Naive B cell (primary cell): ENCODE measurements around the gene MOB1A. TPM values are rescaled to one million over a fixed set of nuclear protein-coding genes. Genes with fewer than 3 reads are reported as not detected.
"Not testable (repeated sequence)": the region's sequence is repeated elsewhere in the genome, so short reads cannot be mapped to it uniquely, and the experiment has no call there.

ENCODE experiments used
- ATAC-seq, 2 donors: fragments of 150-1000 bp; cut with Tn5 transposase; 2 replicates each; pipeline ENCODE4 v1.10.0; 2021; ENCODE audit warnings: low read depth in 2 of 2, mild to moderate bottlenecking in 2 of 2, moderate library complexity in 2 of 2
- DNase-seq: peaks from one replicate; pipeline ENCODE4 v3.0.0; 2022
- H3K27ac Mint-ChIP-seq, 6 donors: one replicate each; pipeline ENCODE4 v1.8.0; 2020 to 2022; ENCODE audit warnings: mild to moderate bottlenecking in 6 of 6, mixed read lengths in 6 of 6, moderate library complexity in 5 of 6, inconsistent platforms in 2 of 6
- H3K27me3 Mint-ChIP-seq, 3 donors: one replicate each; pipeline ENCODE4 v1.8.0; 2021 to 2022; ENCODE audit warnings: mixed read lengths in 3 of 3, mild to moderate bottlenecking in 1 of 3
- H3K36me3 Mint-ChIP-seq, 2 donors: one replicate each; pipeline ENCODE4 v1.8.0; 2020 to 2022; ENCODE audit warnings: mixed read lengths in 2 of 2, inconsistent platforms in 1 of 2, mild to moderate bottlenecking in 1 of 2
- H3K4me1 Mint-ChIP-seq, 3 donors: one replicate each; pipeline ENCODE4 v1.8.0; 2020 to 2022; ENCODE audit warnings: mixed read lengths in 3 of 3, inconsistent platforms in 1 of 3, mild to moderate bottlenecking in 1 of 3, moderate library complexity in 1 of 3
- H3K4me3 Mint-ChIP-seq, 8 donors: one replicate each; pipeline ENCODE4 v1.8.0; 2020 to 2022; ENCODE audit warnings: mild to moderate bottlenecking in 8 of 8, mixed read lengths in 8 of 8, moderate library complexity in 8 of 8, inconsistent platforms in 2 of 8
- H3K9me3 Mint-ChIP-seq, 7 donors: one replicate each; pipeline ENCODE4 v1.8.0; 2020 to 2022; ENCODE audit warnings: mixed read lengths in 7 of 7, mild to moderate bottlenecking in 5 of 7, inconsistent platforms in 2 of 7, moderate library complexity in 1 of 7
- polyA plus RNA-seq, 6 donors: library from polyadenylated mRNA; unstranded; fragments of 300-500 nt; fragmentation: Illumina TruSeq; gene quantifications; one replicate each; pipeline ENCODE4 v1.2.3, GENCODE V29; 2021; ENCODE audit warnings: low read depth in 6 of 6

The MOB1A gene
- 100 to 1,000 TPM; 217 to 269 (median 220) TPM for polyA plus RNA-seq

DNA sequence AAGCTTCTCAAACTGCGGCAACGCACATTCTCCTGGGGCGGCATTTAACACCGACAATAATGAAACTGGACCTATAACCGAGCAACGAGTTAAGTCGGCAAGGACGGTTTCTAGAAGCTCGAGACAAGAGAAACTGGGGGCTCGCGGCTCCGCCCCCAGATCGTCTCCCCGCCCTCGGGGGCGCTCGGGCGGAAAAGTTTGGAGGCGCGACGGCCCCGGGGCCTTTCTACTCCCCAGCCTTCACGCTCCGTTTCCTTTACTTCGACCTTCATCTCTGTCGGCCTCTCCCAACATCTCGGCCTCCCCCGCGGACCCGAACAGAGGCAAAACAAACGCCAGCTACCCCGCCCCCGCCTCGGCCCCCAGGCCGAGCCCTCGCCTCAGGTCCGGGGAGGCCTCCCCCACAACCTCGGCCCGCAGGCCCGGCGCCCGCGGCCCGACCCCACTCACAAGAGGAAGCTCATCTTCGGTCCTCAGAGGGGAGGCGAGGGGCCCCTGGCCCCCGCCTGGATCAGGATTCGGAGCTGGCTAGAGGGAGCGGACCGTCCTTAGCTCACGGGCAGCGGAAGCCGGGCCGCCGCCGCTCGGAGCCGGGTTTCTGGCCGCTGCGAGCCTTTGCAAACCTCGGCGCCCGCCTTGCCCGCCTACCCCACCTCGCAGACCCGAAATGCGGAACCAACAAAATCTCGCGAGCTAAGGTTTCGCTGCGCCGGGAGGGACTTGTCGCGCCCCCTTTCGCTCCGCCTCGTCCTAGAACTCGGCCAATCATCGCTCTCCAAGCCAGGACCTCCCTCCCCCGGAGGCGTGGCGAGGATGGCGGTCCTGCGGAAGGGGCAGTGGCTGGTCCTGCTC is at the start of gene MOB1A:
TSS of gene MOB1A (minus strand) at position 669 of the 852 bp plus-strand sequence. CDS start at position 464, 205 bp downstream.
- H3K4me3 Mint-ChIP-seq = peak within 1 kb of the TSS; percentile 82 to 97 (median 94)
- H3K9me3 Mint-ChIP-seq = no peaks in the 10 kb centered on the region
- ATAC-seq (peak; percentile 73 to 74), DNase-seq (peak; percentile 98)
- H3K4me1 Mint-ChIP-seq = peaks cover 27 to 65% (median 44%) of the 10 kb centered on the region in 3 donors
- peak within 1 kb of the TSS; percentile 92 to 99 (median 98) for H3K27ac Mint-ChIP-seq
- H3K27me3 Mint-ChIP-seq = no peaks in the 10 kb centered on the region
- H3K36me3 Mint-ChIP-seq = peaks cover 0 to 6% of the 10 kb centered on the region in 2 donors

DNA sequence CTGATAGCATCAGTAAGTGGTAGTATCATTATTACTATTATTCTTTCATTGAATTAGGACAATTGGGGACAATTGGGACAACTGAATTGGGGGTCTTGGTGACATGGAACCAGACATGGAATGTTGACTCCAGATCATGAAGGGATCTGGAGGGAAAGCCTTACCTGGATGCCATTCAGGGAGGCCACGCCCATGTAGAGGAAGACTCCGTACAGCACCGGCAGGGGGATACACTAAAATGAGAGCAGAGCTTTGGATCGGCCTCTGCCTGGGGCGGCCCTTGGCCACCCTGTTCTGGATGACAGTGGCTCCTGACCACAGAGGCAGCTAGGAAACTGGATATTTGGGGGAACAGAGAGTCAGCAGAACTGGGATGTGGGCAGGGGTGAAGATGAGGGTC is 49.0 kb upstream of the MOB1A start:
- peaks cover 0 to 5% (median 0%) of the 10 kb centered on the region in 3 donors for H3K4me1 Mint-ChIP-seq
- ATAC-seq (no peak), DNase-seq (no peak)
- H3K9me3 Mint-ChIP-seq = no peaks in the 10 kb centered on the region
- H3K27me3 Mint-ChIP-seq = no peaks in the 10 kb centered on the region
- H3K4me3 Mint-ChIP-seq = peak overlapping the region in 1 of 8 donors; percentile 35
- H3K27ac Mint-ChIP-seq = no peak overlapping the region
- no peaks in the 10 kb centered on the region for H3K36me3 Mint-ChIP-seq

DNA sequence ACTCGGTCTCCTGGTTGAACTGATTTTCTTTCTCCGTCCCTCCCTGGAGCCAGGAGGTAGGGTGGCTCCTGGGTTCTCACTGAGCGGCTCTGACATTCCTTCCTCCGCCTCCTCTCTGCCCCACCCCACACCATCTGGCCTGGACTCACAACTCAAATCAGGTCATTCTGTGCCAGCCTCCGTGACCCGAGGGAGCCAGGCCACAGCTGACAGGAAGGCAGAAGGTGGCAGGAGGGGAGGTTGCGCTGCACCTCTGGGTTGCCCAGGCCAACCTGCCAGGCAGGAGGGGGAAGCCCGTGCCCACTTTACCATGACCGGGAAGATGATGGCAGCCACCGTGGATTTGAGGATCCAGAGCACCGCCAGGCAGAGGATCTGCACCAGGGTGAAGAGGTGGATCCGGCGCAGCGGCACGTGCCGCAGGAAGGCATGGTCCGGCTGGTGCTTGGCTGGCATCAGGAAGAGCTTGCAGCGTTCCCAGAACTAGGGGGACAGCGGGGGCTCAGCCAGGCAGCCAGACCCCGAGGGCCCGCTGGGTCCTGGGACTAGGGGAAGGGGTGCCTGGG is 48.1 kb upstream of the MOB1A start:
- Mint-ChIP-seq H3K36me3 (no peaks in the 10 kb centered on the region), H3K9me3 (no peaks in the 10 kb centered on the region), H3K4me1 (peaks cover 0 to 5% (median 0%) of the 10 kb centered on the region in 3 donors), H3K4me3 (no peak overlapping the region), H3K27me3 (no peaks in the 10 kb centered on the region), H3K27ac (peak overlapping the region in 1 of 6 donors; percentile 28)
- DNase-seq (no peak), ATAC-seq (no peak)

DNA sequence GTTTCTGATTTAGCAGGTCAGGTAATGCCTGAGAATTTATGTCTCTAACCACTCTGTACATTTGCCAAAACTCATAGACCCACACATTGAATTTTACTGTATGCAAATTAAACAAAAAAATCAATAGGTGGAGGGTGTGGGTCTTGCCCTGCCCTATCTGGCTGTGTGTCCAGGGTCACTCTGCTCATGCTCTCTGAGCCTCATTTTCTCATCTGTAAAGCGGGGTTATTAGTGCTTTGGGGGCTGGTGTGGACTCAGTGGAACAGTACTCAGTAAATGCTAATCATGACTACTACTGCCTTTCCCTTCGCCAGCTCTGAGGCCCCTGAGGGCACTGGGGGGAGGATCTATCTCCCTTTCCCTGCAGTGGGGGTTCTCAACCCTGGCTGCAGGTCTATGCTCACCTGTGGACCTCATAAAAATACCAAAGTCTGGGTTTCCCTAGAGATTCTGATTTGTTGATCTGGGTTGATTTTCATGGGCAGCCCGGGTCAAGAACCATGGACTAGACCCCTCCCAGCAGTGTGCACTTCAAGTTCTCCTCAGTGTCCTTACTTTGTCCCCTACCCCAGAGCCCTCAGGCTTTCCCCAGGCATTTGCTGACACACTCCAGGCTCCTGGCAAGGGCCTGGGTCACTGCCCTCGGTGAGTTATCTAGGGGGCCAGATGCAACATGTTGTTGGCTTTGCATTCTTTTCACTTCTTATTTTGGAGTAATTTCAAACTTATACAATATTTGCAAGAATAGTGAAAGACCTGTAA is 47.2 kb upstream of the MOB1A start:
- H3K4me3 Mint-ChIP-seq = no peak overlapping the region
- H3K27ac Mint-ChIP-seq = no peak overlapping the region
- ATAC-seq (no peak), DNase-seq (no peak)
- no peaks in the 10 kb centered on the region for H3K36me3 Mint-ChIP-seq
- peaks cover 0 to 5% (median 0%) of the 10 kb centered on the region in 3 donors for H3K4me1 Mint-ChIP-seq
- H3K27me3 Mint-ChIP-seq = no peaks in the 10 kb centered on the region
- no peaks in the 10 kb centered on the region for H3K9me3 Mint-ChIP-seq

DNA sequence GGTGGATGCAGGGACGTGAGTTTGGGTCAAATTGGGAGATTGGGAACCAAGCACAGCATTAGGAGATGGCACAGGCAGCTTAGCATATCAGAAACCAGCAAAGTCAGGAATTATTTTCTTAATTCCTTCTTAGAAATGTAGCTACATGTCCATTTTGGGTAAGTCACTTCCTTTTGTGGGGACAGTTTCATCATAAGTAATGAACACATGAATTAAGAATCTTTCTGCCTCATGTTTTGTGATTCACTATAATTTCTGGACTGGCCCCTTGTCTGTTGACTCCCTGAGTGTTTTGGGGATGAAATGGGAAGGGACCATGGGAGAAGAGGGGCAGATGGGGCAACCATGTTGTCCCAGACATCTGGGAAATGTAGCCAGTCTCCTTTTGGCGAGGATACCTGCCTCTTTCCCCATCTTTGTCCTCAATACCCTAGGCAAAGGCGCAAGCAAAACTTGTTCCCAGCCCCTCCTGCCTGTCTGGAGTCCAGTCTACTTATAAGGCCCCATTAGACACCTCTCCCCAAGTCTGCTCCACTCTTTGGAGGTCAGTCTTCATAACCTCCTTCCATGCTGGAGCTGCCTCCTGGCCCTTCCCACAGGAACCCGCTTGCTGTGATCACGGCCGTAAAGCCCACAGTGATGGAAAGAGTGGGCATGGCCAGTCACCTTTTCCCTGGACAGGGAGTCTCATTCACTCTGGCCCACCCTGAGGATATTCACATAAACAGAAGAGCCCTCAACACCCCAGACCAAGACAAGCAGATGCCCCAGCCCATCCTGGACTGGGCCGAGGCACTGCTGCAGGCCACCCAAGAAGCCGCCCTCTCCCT is 45.5 kb upstream of the MOB1A start:
- DNase-seq = no peak
- Mint-ChIP-seq H3K36me3 (no peaks in the 10 kb centered on the region), H3K27ac (peak overlapping the region in 1 of 6 donors; percentile 74)

DNA sequence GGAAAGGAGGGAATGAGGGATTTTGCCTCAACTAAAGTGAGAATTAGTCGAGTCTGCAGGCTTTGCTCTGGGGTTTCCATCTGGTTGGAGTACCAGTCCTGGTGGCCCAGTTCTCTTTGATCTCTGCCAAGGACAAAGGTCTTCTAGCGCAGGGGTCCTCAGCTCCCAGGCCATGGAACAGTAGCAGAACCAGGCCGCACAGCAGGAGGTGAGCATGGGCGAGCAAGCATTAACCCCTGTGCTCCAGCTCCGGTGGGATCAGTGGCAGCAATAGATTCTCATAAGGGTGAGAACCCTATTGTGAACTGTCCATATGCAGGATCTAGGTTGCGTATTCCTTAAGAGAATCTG is 43.6 kb upstream of the MOB1A start:
- no peaks in the 10 kb centered on the region for H3K9me3 Mint-ChIP-seq
- no peak overlapping the region for H3K4me3 Mint-ChIP-seq
- no peaks in the 10 kb centered on the region for H3K4me1 Mint-ChIP-seq
- no peak for DNase-seq
- ATAC-seq = no peak
- no peaks in the 10 kb centered on the region for H3K36me3 Mint-ChIP-seq
- no peaks in the 10 kb centered on the region for H3K27me3 Mint-ChIP-seq
- peak overlapping the region in 1 of 6 donors; percentile 9 for H3K27ac Mint-ChIP-seq

More for the DNA sequence above, 45.5 kb upstream of the MOB1A start:
- Mint-ChIP-seq H3K9me3 (no peaks in the 10 kb centered on the region), H3K27me3 (no peaks in the 10 kb centered on the region), H3K4me3 (no peak overlapping the region), H3K4me1 (peaks cover 0 to 5% (median 0%) of the 10 kb centered on the region in 3 donors)
- ATAC-seq = no peak

DNA sequence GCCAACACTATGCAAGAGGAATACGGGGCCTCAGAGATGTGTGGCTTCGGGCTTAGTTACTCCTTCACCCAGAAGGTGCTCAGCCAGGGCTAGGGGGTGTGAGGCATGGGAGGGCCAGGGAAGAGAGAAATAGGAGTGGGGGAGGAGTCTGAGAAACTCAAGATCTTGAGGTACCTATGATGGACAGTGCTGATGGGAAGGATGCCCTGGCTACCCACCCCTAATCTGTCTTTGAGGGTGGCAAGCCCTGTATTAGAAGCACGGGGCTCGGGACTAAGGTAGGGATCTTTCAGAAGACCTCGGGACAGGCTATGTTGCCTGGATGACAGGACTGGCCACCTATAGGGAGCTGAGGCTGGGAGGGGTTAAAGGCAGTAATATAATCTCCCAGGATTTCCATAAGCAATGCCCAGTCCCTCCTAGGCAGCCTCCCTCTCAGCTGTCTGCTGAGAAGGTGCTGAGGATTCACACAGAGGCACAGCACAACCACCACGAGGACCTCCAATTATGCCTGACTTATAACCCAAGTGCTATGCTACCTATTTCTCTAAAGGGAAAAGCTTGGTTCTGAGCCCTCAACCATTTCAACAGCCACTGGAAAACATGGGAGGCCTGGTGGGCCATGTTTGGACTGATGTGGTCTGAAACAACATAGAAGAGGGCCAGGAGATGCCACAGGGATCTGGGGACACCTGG is 43.1 kb upstream of the MOB1A start:
- Mint-ChIP-seq H3K4me1 (no peaks in the 10 kb centered on the region), H3K27me3 (no peaks in the 10 kb centered on the region), H3K9me3 (no peaks in the 10 kb centered on the region), H3K27ac (peak overlapping the region in 1 of 6 donors; percentile 66), H3K4me3 (no peak overlapping the region), H3K36me3 (no peaks in the 10 kb centered on the region)
- DNase-seq (no peak), ATAC-seq (no peak)

DNA sequence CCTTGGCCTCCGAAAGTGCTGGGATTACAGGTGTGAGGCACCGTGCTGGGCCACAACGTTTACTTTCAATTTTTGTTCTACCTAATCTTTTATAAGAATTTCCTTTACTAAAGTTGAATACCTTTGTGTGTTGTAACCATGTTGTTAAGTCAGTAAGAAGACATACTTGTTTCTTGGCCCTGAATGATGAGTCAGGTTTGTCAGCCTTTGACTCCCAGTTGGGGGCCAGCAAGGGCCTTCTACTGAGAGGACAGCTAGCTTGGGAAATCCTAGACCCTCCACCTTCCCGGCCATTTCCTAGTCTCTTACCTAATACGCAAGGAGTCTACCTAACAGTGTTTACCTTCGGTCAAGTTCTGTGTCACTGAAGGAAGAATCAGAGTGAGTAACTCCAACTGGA is 42.4 kb upstream of the MOB1A start:
- no peak overlapping the region for H3K27ac Mint-ChIP-seq
- DNase-seq (no peak), ATAC-seq (no peak)
- H3K36me3 Mint-ChIP-seq = no peaks in the 10 kb centered on the region
- H3K4me3 Mint-ChIP-seq = no peak overlapping the region
- no peaks in the 10 kb centered on the region for H3K27me3 Mint-ChIP-seq
- H3K9me3 Mint-ChIP-seq = no peaks in the 10 kb centered on the region
- H3K4me1 Mint-ChIP-seq = no peaks in the 10 kb centered on the region

DNA sequence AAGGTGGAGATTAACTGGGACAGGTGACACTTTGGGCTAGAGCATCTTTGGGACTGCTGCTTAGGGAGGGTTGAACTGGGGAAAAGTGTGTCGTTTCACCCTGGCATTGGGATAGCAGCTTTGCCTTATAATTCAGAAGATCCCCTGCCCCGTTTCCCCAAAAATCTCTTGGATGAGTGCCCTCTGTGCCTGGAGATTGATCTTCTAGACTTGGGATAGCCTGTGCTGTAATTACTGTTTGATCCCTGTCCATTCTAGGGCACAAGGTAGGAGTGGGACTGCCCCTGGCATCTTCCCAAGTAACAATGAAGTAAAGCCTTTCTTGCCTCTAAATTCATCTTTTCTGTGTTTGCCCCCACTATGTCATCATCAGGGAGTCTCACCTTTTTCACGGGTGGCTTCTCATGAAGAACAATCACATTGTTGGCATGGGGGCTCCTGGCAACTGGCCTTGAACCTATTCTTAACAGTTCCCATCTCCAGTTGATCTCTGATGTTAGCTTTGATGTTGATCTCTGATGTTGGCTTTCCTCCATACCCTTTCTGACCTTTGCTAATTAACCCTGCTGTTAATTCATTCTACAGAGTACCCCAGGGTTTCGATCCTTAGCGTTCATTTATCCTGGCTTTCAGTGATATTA is 41.3 kb upstream of the MOB1A start:
- no peaks in the 10 kb centered on the region for H3K4me1 Mint-ChIP-seq
- no peaks in the 10 kb centered on the region for H3K9me3 Mint-ChIP-seq
- DNase-seq = no peak
- ATAC-seq = no peak
- no peaks in the 10 kb centered on the region for H3K36me3 Mint-ChIP-seq
- peak overlapping the region in 1 of 6 donors; percentile 28 for H3K27ac Mint-ChIP-seq
- no peaks in the 10 kb centered on the region for H3K27me3 Mint-ChIP-seq
- no peak overlapping the region for H3K4me3 Mint-ChIP-seq

DNA sequence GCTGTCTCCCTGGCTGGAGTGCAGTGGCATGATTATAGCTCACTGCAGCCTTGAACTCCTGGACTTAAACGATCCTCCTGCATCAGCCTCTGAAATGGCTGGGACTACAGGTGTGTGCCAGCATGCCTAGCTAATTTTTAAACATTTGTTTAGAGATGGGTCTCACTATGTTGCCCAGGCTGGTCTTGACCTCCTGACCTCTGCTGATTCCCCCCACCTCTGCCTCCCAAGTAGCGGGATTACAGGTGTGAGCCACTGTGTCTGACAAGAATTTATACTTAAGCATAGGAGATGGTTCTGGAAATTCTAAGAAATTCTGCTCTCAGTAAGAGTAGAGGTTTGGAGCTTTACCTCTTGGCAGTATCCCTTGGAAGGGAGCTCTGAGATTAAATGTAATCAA is 38.0 kb upstream of the MOB1A start:
- ATAC-seq = no peak
- H3K27me3 Mint-ChIP-seq = no peaks in the 10 kb centered on the region
- no peak for DNase-seq
- H3K36me3 Mint-ChIP-seq = no peaks in the 10 kb centered on the region
- H3K27ac Mint-ChIP-seq = no peak overlapping the region
- H3K4me1 Mint-ChIP-seq = peaks cover 0 to 11% (median 9%) of the 10 kb centered on the region in 3 donors
- H3K9me3 Mint-ChIP-seq = no peaks in the 10 kb centered on the region
- H3K4me3 Mint-ChIP-seq = no peak overlapping the region

DNA sequence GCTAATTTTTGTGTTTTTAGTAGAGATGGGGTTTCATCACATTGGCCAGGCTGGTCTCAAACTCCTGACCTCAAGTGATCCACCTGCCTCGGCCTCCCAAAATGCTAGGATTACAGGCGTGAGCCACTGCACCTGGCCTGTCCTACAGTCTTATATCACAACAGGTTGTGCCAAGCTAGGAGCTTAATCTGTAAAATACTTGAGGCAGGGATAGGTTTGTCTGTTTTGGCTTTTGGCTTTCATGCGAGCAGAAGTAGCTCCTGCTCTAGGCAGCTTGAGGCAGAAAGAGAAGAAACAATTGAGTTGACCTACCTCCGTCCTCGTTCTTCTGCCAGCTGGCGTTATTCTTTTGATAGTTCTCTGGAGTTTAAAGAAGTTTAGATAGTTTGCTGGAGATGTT is 37.1 kb upstream of the MOB1A start:
- DNase-seq, H3K27me3 Mint-ChIP-seq, H3K36me3 Mint-ChIP-seq, H3K9me3 Mint-ChIP-seq, H3K4me3 Mint-ChIP-seq, ATAC-seq: not testable (repeated sequence)
- Mint-ChIP-seq H3K27ac (peak overlapping the region in 1 of 6 donors; percentile 64), H3K4me1 (peaks cover 0 to 11% (median 9%) of the 10 kb centered on the region in 3 donors)

DNA sequence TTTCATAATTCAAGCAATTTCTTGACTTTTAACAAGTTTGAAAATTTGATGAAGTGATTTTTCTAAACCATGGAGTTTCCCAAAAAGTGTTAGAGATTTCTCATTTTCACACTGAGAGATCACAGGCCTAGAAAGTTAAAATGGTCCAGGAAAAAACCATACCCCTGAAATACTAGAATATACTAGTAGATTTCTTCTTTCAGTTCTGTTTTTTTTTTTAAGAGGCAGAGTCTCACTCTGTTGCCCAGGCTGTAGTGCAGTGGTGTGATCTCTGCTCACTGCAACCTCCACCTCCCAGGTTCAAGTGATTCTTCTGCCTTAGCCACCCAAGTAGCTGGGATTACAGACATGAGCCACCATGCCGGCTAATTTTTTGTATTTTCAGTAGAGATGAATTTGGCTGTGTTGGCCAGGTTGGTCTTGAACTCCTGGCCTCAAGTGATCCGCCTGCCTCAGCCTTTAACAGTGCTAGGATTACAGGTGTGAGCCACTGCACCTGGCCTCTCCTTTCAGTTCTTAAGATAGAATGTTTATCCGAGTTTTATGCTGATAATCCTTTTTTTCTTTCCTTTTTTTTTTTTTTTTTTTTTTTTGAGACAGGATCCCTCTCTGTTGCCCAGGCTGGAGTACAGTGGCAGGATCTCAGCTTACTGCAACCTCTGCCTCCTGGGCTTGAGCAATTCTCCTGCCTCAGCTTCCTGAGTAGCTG is 34.2 kb upstream of the MOB1A start:
- Mint-ChIP-seq H3K4me1 (peaks cover 0 to 11% (median 9%) of the 10 kb centered on the region in 3 donors), H3K36me3 (no peaks in the 10 kb centered on the region), H3K27me3 (no peaks in the 10 kb centered on the region), H3K4me3 (no peak overlapping the region), H3K27ac (peak overlapping the region in 1 of 6 donors; percentile 62), H3K9me3 (no peaks in the 10 kb centered on the region)
- ATAC-seq (peak; percentile 54 to 56), DNase-seq (no peak)
